CD4-positive, alpha-beta T cell treated with Interleukin-17A for 4 hours (primary cell): ENCODE data around the gene SMTN.
"Not testable (repeated sequence)": the region's sequence is repeated elsewhere in the genome, so short reads cannot be mapped to it uniquely, and the experiment has no call there.

Experiments used
- DNase-seq: peaks from one replicate; pipeline ENCODE4 v3.0.0-alpha.2; 2020; ENCODE audit warnings: mixed read lengths

The SMTN gene

DNA sequence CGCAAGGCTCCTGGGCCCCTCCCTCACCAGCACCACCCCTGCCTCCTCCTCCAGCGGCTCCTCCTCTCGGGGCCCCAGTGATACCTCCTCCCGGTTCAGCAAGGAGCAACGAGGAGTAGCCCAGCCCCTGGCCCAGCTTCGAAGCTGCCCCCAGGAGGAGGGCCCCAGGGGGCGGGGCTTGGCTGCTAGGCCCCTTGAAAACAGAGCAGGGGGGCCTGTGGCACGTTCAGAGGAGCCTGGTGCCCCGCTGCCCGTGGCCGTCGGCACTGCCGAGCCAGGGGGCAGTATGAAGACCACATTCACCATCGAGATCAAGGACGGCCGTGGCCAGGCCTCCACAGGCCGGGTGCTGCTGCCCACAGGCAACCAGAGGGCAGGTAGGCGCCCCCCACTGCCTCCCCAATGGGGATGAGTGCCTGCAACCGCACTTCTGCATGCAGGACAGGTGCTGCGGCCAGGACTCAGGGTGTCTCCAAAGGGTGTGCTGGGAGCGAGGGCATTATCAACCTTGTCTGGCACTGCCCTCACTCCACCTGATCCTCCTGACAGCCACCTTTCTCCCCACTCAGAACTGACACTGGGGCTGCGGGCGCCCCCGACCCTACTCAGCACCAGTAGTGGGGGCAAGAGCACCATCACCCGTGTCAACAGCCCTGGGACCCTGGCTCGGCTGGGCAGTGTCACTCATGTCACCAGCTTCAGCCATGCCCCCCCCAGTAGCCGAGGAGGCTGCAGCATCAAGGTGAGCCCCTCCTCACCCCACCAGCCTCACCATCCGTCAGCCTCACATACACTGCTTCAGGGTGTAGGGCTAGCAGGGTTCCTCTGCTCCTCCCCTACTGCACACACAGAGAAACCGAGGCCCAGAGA, 10.2 kb downstream of the SMTN start:
- no peak for DNase-seq

DNA sequence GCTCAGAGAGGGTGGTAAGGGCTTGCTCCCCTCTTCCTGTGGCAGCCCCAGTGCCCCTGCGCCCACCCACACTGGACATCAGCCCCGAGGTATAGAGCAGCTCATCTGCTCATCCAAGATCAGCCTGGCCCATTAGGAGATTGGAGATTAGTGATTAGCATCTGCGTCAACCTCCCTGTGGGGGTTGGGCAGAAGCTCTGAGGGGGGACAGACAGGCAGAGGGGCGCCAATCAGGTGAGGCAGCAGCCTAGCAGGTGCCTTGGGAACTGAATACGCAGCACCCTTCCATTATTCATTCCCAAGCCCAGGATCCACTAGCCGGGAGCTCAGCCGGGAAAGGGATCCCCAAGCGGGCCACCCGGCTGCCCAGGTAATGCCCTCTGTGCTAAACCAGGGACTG, 11.0 kb downstream of the SMTN start:
- DNase-seq, result no peak

DNA sequence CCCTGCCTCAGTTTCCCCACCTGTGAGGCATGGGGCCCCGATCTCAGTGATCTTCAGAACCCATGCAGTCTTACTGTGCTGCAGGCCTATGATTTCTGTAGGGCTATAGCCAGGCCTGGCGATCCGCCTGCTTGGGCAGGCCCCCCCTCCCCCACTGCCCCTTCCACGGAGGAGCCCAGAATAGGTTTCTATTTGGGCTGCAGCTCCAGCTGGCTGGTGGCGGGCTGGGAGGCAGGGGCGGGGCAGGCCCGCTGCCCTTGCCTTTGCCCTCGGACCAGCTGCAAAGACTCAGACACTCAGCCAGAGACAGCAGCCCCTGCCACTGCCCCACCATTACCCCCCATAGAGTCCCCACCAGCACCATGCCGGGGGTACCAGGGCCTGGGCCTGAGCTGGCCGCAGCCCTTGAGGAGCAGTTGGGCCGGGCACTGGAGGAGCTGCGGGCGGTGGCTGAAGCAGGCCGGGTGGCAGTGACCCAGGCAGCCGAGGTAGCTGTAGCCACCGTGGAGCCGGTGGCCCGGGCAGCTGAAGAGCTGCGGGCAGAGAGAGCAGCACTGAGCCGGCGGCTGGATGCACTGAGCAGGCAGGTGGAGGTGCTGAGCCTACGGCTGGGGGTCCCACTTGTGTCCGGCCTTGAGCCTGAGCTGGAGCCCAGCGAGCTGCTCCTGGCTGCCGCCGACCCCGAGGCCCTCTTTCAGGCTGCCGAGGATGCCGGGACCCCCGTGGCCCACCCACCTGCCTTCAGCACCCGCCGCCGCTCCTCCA, 12.2 kb downstream of the SMTN start:
- DNase-seq, result no peak

DNA sequence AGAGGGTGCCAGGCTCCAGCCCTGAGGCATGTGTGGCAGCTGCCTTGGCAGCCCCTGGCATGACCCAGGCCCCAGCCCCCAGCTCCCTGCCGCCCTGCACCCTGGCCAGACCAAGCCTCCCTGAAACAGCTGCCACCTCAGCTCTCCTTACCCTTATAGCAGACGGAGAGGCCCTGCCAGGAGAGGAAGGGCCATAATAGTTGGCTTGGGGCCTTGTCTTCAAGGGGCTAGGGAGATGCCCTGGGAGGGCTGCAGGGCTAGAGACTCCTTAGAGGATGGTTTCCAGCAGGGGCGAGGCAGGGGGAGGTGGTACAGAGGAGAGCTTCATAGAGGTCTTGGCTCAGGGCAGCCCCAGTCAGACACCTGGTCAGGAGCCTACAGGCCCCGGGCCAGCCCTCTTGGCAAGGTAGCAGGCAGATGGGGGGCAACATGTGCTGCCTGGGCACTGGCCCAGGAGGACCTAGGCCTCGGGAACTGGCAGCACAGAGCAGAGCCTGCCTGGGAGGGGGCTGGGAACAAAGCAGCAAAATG, 13.0 kb downstream of the SMTN start:
- DNase-seq, result no peak

DNA sequence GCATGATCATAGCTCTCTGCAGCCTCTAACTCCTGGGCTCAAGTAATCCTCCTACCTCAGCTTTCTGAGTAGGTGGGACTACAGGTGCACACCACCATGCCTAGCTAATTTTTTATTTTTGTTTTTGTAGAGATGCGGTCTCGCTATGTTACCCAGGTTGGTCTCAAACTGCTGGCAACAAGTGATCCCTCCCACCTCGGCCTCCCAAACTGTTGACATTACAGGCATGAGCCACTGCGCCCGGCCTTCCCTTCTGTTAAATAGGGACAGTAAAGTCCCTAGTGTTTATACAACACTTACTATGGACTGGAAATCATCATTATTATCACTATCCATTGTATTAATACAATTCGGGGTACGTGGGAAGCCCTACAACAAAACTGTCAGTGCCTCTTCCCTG, 13.6 kb downstream of the SMTN start:
- no peak for DNase-seq

DNA sequence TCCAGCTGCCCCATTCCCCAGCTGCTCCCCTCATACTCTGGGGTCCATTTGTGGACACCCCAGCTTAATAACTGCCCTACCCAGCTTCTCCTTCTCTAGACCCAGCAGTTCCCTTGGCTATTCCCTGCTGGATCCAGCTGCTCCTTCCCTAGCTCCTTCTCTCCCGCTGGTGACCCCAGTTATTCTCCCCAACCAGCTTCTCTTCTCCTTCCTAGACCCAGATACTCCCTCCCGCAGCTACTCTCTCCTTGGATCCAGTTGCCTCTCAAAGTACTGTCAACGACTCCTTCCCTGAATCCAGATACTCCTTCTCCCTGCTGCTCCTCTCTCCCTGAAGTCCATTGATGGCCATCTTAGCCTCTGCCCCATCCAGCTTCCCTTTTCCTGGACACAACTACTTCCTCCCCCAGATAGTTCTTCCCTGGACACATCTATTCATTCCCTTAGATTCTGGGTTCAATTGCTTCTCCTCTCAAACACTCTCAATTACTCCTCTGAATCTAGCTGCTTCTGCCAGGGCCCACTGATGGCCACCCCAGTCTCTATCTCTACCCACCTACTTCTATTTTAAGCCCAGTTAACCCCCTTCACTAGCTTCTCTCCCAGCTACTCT, 14.6 kb downstream of the SMTN start:
- DNase-seq, result no peak

DNA sequence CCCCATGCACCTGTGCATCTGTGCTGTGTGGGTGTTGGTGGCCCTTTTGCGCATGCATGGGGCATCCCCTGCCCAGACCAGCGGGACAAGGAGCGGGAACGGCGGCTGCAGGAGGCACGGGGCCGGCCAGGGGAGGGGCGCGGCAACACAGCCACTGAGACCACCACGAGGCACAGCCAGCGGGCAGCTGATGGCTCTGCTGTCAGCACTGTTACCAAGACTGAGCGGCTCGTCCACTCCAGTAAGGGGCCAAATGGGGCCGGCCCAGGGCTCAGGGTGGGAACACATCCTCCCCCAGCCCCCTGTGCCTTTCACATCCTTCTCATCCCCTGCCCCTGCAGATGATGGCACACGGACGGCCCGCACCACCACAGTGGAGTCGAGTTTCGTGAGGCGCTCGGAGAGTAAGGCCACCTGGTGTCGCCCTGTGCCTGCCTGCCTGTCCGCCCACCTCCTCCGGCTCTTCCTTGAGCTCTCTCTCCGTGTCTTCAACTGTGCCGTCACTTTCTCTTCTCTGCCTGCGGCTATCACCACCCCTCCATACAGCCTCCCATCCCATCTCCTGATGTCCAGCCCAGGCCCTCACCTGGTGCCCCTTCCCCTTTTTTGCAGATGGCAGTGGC, 15.7 kb downstream of the SMTN start:
- DNase-seq, result no peak

DNA sequence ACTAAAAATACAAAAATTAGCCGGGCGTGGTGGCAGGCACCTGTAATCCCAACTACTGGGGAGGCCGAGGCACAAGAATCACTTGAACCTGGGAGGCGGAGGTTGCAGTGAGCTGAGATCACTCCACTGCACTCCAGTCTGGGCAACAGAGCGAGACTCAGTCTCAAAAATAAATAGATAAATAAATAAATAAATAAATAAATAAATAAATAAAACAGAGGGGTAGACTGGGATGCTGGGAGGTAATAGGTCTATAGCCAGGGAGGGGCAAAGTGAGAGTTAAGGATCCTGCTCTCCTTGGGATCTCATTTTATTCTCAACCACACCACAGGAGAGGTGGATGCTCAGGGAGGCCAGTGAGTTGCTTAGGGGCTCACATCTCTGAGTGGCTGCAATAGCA, 16.4 kb downstream of the SMTN start:
- DNase-seq, result not testable (repeated sequence)

DNA sequence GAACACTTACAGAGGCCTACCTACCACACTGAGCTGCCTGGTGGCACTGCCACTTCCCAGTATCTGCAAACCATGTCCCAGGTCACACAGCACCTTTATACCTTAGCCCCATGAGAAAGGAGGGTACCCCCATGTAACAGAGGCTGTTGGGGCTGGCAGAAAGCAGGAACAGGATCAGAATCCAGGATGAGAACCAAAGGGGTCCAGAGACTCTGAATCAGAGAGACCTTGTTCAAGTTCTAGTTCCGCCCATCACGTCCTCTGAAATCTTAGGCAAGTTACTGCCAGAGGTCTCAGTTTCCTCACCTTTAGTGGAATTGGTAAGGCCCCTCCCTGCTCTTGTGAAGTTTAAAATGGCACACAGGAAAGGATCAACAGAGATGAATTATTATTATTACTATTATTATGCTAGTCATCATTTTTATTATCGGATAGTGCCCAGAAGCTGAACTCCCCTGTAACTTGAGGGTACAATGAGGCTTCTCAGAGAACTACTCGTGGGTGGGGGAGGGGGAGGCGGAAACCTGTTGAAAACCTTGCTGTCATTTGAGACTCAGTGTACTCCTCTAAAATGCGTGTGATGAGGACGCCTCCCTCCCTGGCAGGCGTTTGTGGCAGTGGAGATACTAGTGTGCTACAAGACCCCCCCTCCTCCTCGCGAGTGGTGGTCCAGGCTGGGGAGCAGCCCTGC, 17.0 kb downstream of the SMTN start:
- DNase-seq, result no peak

DNA sequence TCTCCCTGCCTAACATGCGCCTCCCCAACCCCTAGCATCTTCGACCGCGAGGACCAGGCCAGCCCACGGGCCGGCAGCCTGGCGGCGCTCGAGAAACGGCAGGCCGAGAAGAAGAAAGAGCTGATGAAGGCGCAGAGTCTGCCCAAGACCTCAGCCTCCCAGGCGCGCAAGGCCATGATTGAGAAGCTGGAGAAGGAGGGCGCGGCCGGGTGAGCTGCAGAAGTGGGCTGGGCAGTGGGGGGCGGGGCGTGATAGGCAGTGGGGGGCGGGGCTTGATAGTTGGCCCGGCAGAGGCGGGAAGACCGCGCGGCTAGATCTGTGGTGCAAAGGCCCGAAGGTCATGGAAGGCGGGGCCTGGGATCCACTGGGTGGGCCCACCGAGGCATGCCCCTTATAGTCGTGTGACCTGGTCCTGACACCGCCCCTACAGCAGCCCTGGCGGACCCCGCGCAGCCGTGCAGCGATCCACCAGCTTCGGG, 17.6 kb downstream of the SMTN start:
- no peak for DNase-seq

DNA sequence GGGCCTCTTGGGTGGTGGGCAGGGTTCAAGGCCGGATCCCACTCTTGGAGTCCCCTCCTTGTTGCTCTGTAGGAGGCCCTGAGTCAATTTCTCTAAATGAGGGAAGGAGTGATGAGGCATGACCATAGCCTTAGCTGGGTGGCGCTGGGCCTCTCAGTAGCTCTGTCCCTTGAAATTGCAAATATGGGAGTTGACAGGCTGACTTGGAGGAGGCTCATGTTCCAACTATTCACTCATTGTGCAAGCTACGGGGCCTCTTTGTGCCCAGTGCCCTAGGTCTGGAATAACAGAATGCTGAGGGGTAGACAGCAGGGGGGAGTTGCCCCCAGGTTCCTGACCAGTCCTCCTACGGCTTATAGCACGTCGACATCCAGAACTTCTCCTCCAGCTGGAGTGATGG, 18.3 kb downstream of the SMTN start:
- DNase-seq, result no peak

DNA sequence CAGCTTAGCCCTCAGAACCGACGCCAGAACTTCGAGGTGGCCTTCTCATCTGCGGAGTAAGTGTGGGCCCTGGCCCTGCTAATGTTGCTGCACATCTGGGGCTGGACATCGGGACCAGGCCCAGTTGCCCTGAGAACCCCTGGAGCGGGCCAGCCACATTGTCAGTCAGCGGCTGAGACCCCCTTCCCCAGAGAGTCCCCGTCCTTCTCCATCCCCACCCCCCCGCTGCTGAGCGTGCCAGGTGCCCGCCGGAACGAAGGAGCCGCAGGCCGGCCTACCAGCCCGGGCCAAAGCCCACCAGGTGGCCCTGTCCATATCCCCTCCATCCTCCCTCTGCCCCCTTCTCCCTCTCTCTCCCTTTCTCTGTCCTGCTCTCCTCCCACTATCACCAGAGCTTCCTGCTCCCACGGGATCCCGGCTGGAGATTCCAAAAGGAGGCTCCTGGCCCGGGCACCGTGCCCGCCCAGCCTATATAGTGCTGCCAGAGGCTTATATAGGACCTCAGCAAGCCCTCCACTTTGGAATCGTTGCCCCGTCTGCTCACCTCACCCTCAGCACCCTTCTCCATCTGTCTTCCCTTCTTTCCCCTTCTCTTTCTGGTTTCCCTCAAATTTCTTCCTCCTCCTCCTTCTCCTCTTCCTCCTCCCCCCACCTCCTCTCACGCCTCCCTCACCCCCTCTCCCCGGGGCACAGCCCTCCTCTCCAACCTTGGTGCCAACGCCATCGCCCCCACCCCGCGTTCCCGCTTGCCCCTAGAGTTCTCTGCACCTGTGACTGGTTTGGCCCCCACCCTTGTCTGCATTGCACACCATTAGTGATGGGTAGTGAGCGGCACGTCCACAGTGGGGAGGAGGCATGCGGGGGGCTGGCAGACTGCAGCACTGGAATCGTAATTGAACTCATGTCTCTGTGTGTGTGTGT, 19.0 kb downstream of the SMTN start:
- no peak for DNase-seq

DNA sequence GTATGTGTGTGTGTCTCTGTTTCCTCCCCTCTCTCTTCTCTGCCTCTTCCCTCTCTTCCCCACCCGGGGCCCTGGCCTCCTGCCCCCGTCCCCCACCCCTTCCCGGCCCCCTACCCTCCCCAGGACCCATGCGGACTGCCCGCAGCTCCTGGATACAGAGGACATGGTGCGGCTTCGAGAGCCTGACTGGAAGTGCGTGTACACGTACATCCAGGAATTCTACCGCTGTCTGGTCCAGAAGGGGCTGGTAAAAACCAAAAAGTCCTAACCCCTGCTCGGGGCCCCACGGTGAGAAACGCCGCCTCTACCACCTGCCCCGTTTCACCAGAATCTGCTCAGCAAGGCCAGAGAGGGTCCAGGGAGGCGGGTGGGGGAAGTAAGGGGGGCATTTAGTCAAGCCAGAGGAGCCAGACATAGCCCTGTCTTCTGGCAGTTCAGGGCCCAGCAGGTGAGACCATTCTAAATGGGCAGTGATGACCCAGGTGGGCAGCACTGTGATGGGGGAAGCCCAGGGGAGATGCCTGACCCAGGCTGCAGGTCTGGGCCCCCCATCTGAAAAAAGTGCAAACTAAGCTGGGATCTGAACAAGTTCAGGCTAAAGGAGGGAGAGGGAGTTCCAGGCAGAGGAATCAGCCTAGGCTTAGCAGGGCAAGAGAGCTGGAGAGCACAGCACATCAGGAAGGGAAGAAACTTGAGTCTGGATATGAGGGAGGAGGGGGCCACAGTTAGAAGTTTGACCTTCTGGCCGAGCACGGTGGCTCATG, 19.8 kb downstream of the SMTN start:
- DNase-seq, result no peak

DNA sequence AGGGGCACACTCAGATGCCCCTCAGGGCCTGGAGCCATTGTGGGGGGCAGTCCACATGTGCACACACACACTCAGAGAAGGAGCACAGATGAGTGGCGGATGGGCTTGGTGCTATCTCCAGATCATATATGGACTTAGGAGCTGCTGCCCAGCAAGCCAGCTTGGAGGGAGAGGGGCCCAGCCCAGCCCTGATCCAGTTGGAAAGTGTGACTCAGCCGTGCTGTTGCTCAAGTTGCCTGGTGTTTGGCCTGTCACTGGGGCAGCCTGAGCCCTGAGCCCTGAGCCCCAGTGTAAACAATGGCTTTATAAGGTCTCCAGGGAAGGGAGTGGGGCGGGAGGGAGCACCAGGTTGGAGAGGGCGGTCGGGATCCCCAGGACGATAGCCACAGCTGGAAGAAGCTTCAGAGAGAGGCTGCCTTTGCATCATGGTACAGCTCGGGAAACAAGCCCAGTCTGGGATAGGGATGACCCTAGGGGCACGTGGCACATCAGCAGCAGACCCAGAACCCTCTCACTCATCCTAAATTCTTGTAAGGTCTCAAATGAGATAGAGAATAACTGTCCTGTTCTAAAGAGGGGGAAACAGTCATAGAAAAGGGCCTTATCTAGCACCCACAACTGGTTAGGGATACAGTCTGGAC, 21.4 kb downstream of the SMTN start:
- DNase-seq, result no peak

DNA sequence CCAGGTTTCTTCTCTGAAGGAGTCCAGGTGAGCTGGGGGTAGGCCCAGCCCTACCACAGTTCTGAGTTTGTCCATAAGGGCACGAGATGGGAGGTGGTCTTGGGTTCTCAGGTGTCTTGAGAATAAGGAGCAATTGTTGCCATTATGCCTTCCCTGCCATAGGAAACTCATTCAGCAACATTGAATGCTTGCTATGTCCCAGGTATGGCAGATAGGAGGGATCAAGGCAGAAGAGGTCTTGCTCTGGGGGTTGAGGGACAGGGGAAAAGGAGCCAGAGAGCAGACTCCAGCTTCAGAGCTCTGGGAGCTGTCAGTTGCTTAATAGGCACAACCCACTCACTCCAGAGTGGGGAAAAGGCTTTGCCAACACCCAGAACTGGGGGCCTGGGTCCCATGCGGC, 22.0 kb downstream of the SMTN start:
- no peak for DNase-seq

DNA sequence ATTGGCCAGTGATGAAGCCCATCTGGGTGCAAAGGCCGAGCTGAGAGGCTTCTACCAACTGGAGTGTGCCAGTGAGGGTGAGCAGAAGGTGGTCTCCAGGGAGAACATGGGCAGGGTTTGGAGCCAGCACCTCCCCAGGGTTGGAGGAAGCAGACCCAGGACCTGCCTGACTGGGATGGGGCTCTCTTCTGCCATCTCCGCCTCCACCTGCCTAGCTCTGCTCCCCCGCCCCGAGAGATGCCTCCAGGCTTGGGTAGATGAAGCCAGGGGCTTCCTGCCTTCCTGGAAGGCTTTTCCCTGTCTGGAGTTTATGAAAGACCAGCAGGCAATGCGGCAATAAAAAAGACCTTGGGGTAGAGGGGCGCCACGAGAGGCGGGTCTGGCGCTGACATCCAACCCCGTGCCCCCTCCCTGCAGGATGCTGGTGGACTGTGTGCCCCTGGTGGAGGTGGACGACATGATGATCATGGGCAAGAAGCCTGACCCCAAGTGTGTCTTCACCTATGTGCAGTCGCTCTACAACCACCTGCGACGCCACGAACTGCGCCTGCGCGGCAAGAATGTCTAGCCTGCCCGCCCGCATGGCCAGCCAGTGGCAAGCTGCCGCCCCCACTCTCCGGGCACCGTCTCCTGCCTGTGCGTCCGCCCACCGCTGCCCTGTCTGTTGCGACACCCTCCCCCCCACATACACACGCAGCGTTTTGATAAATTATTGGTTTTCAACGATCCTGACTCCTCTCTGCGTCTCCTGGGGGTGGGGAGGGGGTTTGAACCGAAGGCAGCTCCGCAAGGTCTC, 23.0 kb downstream of the SMTN start:
- no peak for DNase-seq

DNA sequence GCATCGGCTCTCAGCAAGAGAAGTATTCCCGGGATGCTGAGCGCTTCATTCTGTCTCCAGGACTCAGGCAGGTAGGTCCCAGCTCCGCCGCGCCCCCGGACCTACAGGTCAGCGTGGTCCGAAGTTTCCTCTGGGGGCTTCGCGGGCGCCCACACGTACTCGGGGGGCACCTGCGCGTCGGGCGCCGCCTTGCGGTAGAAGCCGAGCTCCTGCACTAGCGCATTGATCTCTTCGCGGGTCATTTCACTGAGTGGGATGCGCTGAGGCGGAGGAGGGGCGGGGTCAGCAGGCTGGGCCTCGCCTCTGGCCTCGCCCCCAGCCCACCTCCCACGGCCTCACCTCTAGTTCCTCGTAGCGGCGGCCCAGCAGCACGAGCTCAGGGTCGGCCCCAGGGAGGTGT, 23.8 kb downstream of the SMTN start:
- peak; percentile 19 for DNase-seq

DNA sequence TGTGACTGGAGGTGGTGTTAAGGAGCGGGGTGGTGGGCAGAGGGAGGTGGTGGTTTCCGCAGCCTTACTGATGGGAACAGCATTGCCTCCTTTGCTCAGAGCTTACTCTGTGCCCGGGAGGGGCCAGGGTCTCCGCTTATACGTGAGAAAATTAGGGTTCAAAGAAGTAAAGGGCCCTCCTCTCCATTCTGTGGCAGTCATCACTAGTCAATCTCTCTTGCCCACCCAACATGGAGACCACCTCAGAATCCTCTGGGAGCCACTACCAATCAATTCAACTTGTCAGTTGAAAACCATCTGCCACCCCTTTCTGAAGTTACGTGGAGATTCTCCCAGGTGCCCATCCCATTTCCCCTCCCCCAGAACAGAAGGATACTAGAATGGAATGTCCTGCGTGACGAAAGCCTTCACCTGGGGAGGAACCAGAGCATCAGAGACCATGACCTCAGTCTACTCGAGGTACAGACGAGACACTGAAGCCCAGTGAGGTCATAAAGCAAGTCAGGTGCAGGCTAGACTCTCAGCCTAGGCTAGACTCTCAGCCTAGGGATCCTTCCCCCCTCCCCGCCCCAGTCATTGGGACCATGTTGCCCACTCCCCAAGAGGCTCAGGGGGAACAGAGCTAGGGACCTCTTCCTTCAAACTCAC, 24.3 kb downstream of the SMTN start:
- no peak for DNase-seq
